Measurements from ENCODE around the gene PFAS.
"Not testable (repeated sequence)": the region's sequence is repeated elsewhere in the genome, so short reads cannot be mapped to it uniquely, and the experiment has no call there.

Gene PFAS

GRCh38 chr17:8225813-8226535 is 23.1 kb upstream of the PFAS start:
- no peak for DNase-seq

GRCh38 chr17:8226536-8227237 is 22.4 kb upstream of the PFAS start:
- no peak for DNase-seq

DNA sequence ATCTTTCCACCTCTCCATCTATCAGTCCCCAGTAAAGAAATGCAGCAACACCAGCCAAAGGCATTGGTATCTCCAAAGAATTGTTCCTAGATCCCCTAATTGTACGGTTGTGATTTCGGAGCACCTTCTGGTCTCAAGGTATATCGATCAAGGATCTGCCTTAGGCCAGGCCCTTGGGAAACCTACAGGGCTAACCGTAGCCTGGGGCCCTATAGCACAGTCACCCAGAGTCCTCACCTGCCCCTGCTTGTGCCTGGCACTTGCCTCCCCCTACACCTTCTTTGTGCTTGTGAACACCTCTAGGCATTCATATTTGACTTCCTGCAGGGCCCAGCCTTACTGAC is 21.9 kb upstream of the PFAS start:
- no peak for DNase-seq

GRCh38 chr17:8231701-8232100 is 17.4 kb upstream of the PFAS start:
- no peak for DNase-seq

- DNase-seq: no peak
Observed at GRCh38 chr17:8234361-8235270, 14.5 kb upstream of the PFAS start.

DNA sequence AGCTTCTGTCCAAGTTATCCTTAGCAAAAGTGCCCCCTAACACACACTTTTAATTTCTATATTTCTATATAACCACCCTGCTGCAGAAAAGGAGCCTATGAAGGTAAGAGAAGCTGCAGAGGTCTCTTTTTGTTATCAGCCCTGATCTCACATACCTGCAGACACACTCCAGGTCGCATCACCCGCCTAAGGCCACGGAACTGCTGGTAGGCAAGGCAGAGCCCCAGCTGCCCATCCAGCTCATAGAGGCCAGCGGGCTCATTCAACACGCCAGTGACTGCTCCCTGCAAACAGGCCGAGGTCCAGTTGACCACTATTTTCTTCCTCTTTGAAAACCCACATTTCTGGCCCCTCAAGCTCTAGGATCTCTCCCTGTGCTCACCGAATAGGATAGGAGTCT is 13.4 kb upstream of the PFAS start:
- DNase-seq: no peak

GRCh38 chr17:8237175-8237574 is 11.9 kb upstream of the PFAS start:
- no peak for DNase-seq

GRCh38 chr17:8237886-8238285 is 11.2 kb upstream of the PFAS start:
- no peak for DNase-seq

- no peak for DNase-seq
Observed at GRCh38 chr17:8243827-8244226, 5.3 kb upstream of the PFAS start.

GRCh38 chr17:8244768-8245167 is 4.3 kb upstream of the PFAS start:
- no peak for DNase-seq

- no peak for DNase-seq
Observed at GRCh38 chr17:8249621-8250500, 772 bp downstream of the PFAS start.

DNA sequence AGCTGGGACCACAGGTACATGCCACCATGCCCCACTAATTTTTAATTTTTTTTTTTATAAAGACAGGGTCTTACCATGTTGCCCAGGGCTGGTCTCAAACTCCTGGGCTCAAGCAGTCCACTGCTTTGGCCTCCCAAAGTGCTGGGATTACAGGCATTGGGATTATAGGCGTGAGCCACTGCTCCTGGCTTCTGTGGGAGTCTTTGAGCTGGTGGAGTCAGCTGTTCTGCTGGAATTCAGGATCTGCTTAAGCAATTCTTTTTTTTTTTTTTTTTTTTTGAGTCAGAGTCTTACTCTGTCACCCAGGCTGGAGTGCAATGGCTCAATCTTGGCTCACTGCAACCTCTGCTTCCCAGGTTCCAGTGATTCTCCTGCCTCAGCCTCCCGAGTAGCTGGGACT is 2.3 kb downstream of the PFAS start:
- DNase-seq: not testable (repeated sequence)

DNA sequence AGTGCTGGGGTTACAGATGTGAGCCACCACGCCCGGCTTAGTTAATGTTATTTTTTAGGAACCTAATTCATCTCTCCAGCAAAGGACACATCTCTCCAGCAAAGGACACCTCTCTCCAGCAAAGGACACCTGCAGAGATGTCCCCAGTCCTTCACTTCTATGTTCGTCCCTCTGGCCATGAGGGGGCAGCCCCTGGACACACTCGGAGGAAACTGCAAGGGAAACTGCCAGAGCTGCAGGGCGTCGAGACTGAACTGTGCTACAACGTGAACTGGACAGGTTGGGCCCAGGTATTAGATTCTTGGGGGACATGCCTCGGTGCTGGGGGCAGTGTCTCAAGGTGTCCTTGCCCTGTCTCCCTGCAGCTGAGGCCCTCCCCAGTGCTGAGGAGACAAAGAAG is 4.7 kb downstream of the PFAS start:
- DNase-seq: no peak

DNA sequence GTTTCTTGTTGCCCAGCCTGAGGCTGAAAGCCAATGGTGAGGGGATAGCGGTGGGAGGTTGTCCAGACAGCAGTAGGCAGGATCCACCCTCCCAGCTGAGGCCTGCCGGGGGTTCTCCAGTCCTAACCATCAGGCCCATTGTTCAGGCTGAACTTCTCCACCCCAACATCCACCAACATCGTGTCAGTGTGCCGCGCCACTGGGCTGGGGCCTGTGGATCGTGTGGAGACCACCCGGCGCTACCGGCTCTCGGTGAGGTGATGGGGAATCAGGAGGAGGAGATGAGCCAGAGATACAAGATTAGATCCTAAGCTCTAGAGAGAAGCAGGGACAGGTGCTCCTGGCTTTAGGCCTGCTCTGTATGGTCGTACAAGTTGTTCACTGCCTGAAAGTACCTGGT is 5.8 kb downstream of the PFAS start:
- DNase-seq: no peak

DNA sequence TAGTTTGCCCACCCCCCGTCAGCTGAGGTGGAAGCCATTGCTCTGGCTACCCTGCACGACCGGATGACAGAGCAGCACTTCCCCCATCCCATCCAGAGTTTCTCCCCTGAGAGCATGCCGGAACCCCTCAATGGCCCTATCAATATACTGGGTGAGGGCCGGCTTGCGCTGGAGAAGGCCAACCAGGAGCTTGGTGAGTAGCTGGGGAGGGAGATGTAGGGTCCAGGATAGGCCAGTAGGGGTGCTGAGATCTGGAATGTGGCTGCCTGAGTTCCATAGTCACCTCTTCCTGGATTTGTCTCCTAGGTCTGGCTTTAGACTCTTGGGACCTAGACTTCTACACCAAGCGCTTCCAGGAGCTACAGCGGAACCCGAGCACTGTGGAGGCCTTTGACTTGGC is 6.4 kb downstream of the PFAS start:
- no peak for DNase-seq

DNA sequence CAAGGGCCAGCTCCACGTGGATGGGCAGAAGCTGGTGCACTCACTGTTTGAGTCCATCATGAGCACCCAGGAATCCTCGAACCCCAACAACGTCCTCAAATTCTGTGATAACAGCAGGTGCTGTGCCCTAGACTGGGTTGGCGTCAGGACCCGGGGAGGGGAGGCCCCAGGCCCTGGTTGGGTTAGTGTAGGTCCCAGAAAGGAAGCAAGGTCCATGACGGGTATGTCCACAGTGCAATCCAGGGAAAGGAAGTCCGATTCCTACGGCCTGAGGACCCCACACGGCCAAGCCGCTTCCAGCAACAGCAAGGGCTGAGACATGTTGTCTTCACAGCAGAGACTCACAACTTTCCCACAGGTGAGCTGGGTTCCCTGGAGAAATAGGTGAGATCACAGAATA is 7.2 kb downstream of the PFAS start:
- DNase-seq: no peak

DNA sequence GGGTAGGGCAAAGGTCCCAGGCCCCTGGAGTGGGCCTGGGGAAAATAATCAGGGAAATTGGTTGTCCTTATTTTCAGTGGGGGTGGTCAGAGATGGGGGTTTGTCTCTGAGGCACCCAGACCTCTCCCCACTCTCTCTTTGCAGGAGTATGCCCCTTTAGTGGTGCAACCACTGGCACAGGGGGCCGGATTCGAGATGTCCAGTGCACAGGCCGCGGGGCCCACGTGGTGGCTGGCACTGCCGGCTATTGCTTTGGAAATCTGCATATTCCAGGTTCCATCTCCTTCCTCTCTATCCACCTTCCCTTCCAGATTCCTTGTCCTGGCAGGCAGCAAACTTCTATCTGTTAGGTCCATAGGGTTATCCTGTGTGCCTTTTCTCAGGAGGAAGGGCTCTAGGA is 7.6 kb downstream of the PFAS start:
- no peak for DNase-seq

- no peak for DNase-seq
Observed at GRCh38 chr17:8257801-8258200, 8.7 kb downstream of the PFAS start.

- DNase-seq: no peak
Observed at GRCh38 chr17:8264320-8264719, 15.2 kb downstream of the PFAS start.

DNA sequence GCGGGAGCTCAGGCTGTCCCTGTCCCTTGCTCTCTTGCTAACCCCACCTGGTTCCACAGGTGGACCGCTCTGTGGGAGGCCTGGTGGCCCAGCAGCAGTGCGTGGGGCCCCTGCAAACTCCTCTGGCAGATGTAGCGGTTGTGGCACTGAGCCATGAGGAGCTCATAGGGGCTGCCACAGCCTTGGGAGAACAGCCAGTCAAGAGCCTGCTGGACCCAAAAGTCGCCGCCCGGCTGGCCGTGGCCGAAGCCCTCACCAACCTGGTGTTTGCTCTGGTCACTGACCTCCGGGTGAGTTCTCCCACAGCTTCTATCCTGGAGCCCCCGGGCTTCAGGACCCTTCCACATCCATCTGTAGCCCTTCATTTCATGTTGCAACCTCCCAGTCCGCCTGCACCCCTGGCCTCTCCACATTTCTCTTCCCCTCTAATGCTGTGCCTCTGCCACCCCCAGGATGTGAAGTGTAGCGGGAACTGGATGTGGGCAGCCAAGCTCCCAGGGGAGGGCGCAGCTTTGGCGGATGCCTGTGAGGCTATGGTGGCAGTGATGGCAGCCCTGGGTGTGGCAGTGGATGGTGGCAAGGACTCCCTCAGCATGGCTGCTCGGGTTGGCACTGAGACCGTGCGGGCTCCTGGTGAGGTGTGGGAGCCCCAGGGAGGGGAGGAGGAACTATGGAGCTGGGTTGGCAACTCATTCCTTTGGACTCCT is 15.9 kb downstream of the PFAS start:
- no peak for DNase-seq

- no peak for DNase-seq
Observed at GRCh38 chr17:8266648-8267479, 17.8 kb downstream of the PFAS start.
